D721Med (cell line): Measurements from ENCODE around the gene PRRX2.

Experiments
- DNase-seq: peaks from one replicate; pipeline ENCODE4 v3.0.0; 2011; ENCODE audit warnings: low spot score; ENCODE audit not compliant: insufficient read length
- FAIRE-seq: peaks from 2 replicates; lab custom pipeline; 2011; peaks lifted over from hg19 to GRCh38; lab: Jason Lieb, UNC
- TF ChIP-seq, protein P1 (sequence below): IDR thresholded peaks from 2 replicates; pipeline ENCODE4 v1.5.1; 2012; ENCODE audit warnings: mild to moderate bottlenecking, control low read depth; ENCODE audit not compliant: insufficient read depth; ENCODE audit errors: missing control alignments

PRRX2 gene

DNA sequence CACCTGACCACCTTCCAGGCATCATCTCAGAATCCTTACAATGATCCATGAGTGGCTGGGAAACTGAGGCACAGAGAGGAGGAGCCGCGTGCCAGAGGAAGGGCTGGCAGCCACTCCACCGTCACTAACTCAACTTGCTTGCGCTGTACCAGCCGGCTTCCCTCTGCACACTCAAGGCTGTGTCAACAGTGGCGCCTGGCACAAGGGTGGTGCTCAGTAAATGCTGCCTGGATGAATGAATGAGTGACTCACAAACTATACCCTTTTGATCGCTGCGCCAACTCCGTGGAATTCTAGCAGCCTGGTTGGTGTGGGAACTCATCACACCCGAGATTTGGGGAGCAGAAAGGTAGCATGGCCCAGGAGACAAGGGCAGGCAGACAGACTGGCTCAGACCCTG lies 21.9 kb downstream of the PRRX2 start:
- FAIRE-seq (no peak), DNase-seq (no peak)
- TF ChIP-seq, protein P1, sequence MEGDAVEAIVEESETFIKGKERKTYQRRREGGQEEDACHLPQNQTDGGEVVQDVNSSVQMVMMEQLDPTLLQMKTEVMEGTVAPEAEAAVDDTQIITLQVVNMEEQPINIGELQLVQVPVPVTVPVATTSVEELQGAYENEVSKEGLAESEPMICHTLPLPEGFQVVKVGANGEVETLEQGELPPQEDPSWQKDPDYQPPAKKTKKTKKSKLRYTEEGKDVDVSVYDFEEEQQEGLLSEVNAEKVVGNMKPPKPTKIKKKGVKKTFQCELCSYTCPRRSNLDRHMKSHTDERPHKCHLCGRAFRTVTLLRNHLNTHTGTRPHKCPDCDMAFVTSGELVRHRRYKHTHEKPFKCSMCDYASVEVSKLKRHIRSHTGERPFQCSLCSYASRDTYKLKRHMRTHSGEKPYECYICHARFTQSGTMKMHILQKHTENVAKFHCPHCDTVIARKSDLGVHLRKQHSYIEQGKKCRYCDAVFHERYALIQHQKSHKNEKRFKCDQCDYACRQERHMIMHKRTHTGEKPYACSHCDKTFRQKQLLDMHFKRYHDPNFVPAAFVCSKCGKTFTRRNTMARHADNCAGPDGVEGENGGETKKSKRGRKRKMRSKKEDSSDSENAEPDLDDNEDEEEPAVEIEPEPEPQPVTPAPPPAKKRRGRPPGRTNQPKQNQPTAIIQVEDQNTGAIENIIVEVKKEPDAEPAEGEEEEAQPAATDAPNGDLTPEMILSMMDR: no peak

DNA sequence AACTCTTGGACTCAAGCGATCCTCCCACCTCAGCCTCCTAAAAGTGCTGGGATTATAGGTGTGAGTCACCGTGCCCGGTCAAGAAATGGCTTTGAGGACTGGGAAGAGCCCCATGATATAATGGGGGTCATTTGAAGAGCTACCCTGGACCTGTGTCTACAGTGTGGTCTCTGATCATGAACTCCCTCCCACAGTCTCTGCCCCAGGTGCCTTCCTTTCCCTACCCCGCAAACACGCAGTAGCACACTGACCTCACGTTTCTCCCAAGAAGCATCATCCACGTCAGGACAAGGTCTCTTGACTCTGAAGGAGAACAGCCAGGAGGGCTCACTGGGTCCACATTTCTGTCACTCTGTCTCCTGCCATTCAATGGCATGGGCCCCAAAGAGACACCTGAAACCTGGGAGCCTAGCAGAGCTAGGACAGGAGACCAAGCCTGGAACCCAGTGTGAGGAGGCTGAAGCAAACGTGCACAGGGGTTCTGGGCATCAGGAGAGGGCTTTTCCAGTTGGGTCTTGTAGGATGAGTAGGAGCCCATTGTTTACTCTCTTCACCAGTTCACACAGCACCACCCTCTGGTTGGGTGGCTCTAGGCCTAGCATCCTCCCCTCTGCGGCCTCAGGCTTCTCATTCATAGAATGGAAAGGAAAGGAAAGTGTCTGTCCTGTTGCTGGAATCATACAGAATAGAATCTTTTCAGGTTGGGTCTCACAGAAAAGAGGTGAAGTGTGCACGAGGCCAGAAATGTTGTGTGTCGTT lies 23.0 kb downstream of the PRRX2 start:
- TF ChIP-seq, protein P1: no peak
- FAIRE-seq (no peak), DNase-seq (no peak)

DNA sequence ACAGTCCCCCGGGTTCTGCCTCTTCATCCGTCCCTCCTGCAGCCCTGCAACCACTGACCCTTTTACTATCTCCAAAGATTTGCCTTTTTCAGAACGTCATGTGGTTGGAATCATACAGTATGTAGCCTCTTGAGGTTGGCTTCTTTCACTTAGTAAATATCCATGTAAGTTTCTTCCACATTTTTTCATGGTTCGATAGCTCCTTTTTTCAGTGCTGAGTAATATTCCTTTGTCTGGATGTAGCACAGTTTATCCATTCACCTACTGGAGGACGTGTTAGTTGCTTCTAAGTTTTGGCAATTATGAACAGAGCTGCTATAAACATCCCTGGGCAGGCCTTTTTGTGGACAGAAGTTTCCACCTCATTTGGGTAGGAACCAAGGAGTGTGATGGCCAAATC lies 27.1 kb downstream of the PRRX2 start:
- TF ChIP-seq, protein P1: no peak
- FAIRE-seq (no peak), DNase-seq (no peak)

DNA sequence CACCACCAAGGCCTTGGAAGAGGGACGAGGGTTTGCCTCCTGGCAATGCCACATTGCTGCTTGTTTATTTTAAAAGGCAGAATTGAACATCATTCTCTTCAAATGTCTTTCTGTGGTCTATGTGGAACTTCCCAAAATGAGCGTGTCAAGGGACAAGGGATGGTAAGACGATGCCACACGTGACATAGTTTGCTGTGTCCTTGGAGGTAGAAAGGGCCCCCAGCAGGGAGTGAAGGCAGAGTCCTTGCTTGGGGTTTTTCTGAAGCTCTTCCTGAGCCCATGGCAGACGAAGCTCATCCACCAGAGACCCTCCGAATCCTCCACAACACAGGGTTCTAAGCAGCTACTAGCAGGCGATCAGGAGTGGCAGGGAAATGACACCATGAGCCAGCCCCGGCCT lies 28.3 kb downstream of the PRRX2 start:
- no peak for DNase-seq
- no peak for FAIRE-seq
- TF ChIP-seq, protein P1: no peak

DNA sequence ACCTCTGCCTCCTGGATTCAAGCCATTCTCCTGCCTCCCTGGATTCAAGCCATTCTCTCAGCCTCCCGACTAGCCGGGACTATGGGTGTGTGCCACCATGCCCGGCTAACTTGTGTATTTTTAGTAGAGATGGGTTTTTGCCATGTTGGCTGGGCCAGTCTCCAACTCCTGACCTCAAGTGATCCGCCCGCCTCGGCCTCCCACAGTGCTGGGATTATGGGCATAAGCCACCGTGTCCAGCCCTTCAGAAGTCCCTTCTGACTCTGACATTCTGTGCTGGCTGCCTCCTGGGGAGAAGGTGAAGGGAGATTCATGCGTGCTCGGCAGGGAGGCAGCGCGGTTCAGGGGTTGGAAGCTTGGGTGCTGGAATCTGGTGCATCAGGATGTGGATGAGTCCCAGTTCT lies 28.8 kb downstream of the PRRX2 start:
- DNase-seq (no peak), FAIRE-seq (no peak)
- TF ChIP-seq, protein P1: no peak

DNA sequence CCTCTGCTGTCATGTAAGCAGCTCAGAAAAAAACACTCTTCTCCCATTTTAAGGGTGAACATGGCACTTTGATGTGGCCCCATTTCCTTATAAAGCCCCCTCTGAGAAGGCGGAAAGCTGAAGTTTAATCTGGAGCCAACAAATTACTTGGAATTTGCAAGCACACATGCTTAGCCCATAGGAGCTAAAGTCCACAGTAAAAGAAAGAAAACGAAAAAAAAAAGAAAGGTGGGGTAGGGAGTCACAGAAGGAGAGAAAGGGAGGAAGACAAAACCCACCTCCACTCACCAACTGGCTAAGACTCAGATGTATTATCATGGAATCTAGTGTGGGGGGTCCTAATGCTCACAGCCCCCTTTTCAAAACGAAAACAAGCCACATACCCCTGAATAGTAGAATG lies 30.4 kb downstream of the PRRX2 start:
- no peak for DNase-seq
- TF ChIP-seq, protein P1: no peak
- no peak for FAIRE-seq

DNA sequence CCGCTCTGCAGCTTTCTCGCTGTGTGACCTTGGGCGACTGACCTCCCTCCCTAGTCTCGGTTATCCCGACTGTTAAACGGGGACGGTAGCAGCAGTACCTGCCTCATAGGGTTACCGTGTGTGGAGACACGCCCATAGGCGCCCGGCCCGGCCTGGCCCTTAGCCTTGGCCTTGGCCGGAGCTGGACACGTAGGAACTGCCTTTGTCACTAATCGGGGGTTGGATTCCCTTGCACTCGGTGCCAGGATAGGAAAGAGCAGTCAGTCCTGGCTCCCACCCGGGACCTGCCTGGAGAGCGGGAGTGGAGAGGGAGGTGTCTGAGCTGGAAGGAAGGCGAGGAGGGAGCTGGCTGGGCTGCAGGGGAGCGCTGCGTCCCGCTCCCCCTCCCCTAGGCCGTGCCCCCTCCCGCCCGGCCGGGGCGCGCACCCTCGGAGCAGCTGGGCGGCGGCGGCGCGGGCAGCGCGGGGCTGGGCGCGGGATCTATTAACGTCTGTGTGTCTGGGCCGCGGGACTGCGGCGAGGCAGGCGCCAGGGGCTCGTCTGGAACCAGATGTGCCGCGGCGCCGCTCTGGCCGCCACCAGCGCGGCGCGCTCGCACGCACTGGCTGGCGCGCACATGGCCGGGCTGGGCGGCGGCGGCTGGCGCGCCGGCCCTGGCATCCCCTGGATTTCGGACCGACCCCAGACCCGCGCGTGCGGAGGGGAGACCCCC lies 31.7 kb downstream of the PRRX2 start:
- TF ChIP-seq, protein P1: no peak
- DNase-seq (no peak), FAIRE-seq (no peak)
